Neural progenitor cell (in vitro differentiated cells): ENCODE measurements around the gene SLC44A2. TPM values are rescaled to one million over a fixed set of nuclear protein-coding genes. Genes with fewer than 3 reads are reported as not detected.

Experiments used
- DNase-seq: peaks from one replicate; pipeline ENCODE4 v3.0.0-alpha.2; 2016; ENCODE audit warnings: low spot score
- H2AFZ ChIP-seq: fragments of 200-600 bp; sonication (generic); replicated peaks from 2 replicates; pipeline ENCODE4 v1.6.1; 2016; ENCODE audit warnings: antibody characterized with exemption
- H3F3A ChIP-seq: fragments of 200-600 bp; sonication (generic); 2 replicates; pipeline ENCODE4 v1.6.1; 2016; ENCODE audit warnings: antibody characterized with exemption, low read depth
- H3K27ac ChIP-seq: fragments of 200-600 bp; sonication (generic); 2 replicates; pipeline ENCODE4 v1.5.1; 2016; ENCODE audit warnings: mild to moderate bottlenecking
- H3K27me3 ChIP-seq: fragments of 200-600 bp; sonication (generic); 2 replicates; pipeline ENCODE4 v1.6.1; 2016; ENCODE audit warnings: mild to moderate bottlenecking, moderate library complexity
- H3K36me3 ChIP-seq: fragments of 200-600 bp; sonication (generic); 2 replicates; pipeline ENCODE4 v1.5.1; 2016
- H3K4me1 ChIP-seq: fragments of 200-600 bp; sonication (generic); 2 replicates; pipeline ENCODE4 v1.6.1; 2016; ENCODE audit warnings: mixed run types
- H3K4me2 ChIP-seq: fragments of 200-600 bp; sonication (generic); 2 replicates; pipeline ENCODE4 v1.6.1; 2016
- H3K4me3 ChIP-seq: fragments of 200-600 bp; sonication (generic); 2 replicates; pipeline ENCODE4 v1.5.1; 2016
- H3K79me2 ChIP-seq: fragments of 200-600 bp; sonication (generic); 2 replicates; pipeline ENCODE4 v1.6.1; 2016; ENCODE audit warnings: low read depth
- H3K9ac ChIP-seq: fragments of 200-600 bp; sonication (generic); 2 replicates; pipeline ENCODE4 v1.6.1; 2016
- H3K9me3 ChIP-seq: fragments of 200-600 bp; sonication (generic); 2 replicates; pipeline ENCODE4 v1.5.1; 2016; ENCODE audit warnings: low read depth
- H4K20me1 ChIP-seq: fragments of 200-600 bp; sonication (generic); 2 replicates; pipeline ENCODE4 v1.6.1; 2016; ENCODE audit warnings: low read depth
- H3K27ac Mint-ChIP-seq: 3 replicates; pipeline ENCODE4 v1.8.0; 2021; ENCODE audit warnings: mixed read lengths
- H3K27me3 Mint-ChIP-seq: 2 replicates; pipeline ENCODE4 v1.8.0; 2022; ENCODE audit warnings: low read depth, mild to moderate bottlenecking, inconsistent platforms, moderate library complexity, mixed read lengths; ENCODE audit not compliant: insufficient read depth
- H3K36me3 Mint-ChIP-seq: 3 replicates; pipeline ENCODE4 v1.8.0; 2021; ENCODE audit warnings: mixed read lengths
- H3K4me1 Mint-ChIP-seq: 3 replicates; pipeline ENCODE4 v1.8.0; 2021; ENCODE audit warnings: mixed read lengths
- H3K4me3 Mint-ChIP-seq: 3 replicates; pipeline ENCODE4 v1.8.0; 2021; ENCODE audit warnings: mild to moderate bottlenecking, moderate library complexity, mixed read lengths
- H3K9me3 Mint-ChIP-seq: 3 replicates; pipeline ENCODE4 v1.8.0; 2020; ENCODE audit warnings: mixed read lengths
- CTCF ChIP-seq: fragments of 200-600 bp; sonication (generic); IDR thresholded peaks from 2 replicates; pipeline ENCODE4 v1.5.1; 2017; ENCODE audit warnings: antibody characterized with exemption, mild to moderate bottlenecking
- EZH2 ChIP-seq: fragments of 200-600 bp; sonication (generic); IDR thresholded peaks from 2 replicates; pipeline ENCODE4 v1.6.1; 2017; ENCODE audit warnings: antibody characterized with exemption, mild to moderate bottlenecking, moderate library complexity
- EZH2phosphoT487 ChIP-seq: fragments of 200-600 bp; sonication (generic); IDR thresholded peaks from 2 replicates; pipeline ENCODE4 v1.6.1; 2017; ENCODE audit warnings: antibody characterized with exemption
- total RNA-seq: library from RNA; depleted of rRNA; stranded (reverse); fragments of >200 nt; gene quantifications from 2 replicates; pipeline ENCODE4 v1.2.3, GENCODE V29; 2015; ENCODE audit warnings: low replicate concordance

Gene SLC44A2
- total RNA-seq, 1 donor from 2014 or later = 45.6 TPM

- Mint-ChIP-seq H3K27me3 (no peaks in the 10 kb centered on the region), H3K4me3 (no peak overlapping the region), H3K36me3 (peaks cover 27% of the 10 kb centered on the region), H3K9me3 (no peaks in the 10 kb centered on the region), H3K4me1 (no peaks in the 10 kb centered on the region), H3K27ac (no peak overlapping the region)
- Histone ChIP-seq H3F3A (no peaks in the 10 kb centered on the region), H3K36me3 (no peaks in the 10 kb centered on the region), H3K9ac (no peak overlapping the region), H4K20me1 (no peaks in the 10 kb centered on the region), H3K79me2 (no peaks in the 10 kb centered on the region), H3K9me3 (no peaks in the 10 kb centered on the region), H2AFZ (no peak overlapping the region), H3K4me2 (no peak overlapping the region), H3K27ac (no peak overlapping the region), H3K4me1 (no peaks in the 10 kb centered on the region), H3K27me3 (no peaks in the 10 kb centered on the region), H3K4me3 (no peak overlapping the region)
- DNase-seq = no peak
- TF ChIP-seq CTCF = no peak
- TF ChIP-seq EZH2 = no peak
- TF ChIP-seq EZH2phosphoT487 = no peak
These were observed 9.6 kb downstream of the SLC44A2 start for GRCh38 chr19:10634963-10635362.

- peaks cover 3% of the 10 kb centered on the region for H3K4me1 Mint-ChIP-seq
- Histone ChIP-seq H3K9me3 (no peaks in the 10 kb centered on the region), H3K4me2 (no peak overlapping the region), H3K27me3 (no peaks in the 10 kb centered on the region), H3K36me3 (no peaks in the 10 kb centered on the region), H3K9ac (no peak overlapping the region), H3K79me2 (no peaks in the 10 kb centered on the region), H4K20me1 (no peaks in the 10 kb centered on the region), H3K4me1 (no peaks in the 10 kb centered on the region), H3F3A (no peaks in the 10 kb centered on the region), H3K27ac (no peak overlapping the region), H2AFZ (no peak overlapping the region), H3K4me3 (no peak overlapping the region)
- DNase-seq = no peak
- H3K36me3 Mint-ChIP-seq = peaks cover 30% of the 10 kb centered on the region
- H3K27me3 Mint-ChIP-seq = no peaks in the 10 kb centered on the region
- H3K9me3 Mint-ChIP-seq = no peaks in the 10 kb centered on the region
- H3K27ac Mint-ChIP-seq = no peak overlapping the region
- H3K4me3 Mint-ChIP-seq = no peak overlapping the region
- TF ChIP-seq EZH2 = no peak
- TF ChIP-seq EZH2phosphoT487 = no peak
- no peak for TF ChIP-seq CTCF
These were observed 11.1 kb downstream of the SLC44A2 start for GRCh38 chr19:10636304-10636972.

- Mint-ChIP-seq H3K36me3 (peaks cover 24% of the 10 kb centered on the region), H3K4me3 (peak overlapping the region; percentile 15)
These were observed 12.5 kb downstream of the SLC44A2 start for GRCh38 chr19:10637894-10638293.

More at GRCh38 chr19:10637894-10638293, 12.5 kb downstream of the SLC44A2 start:
- Histone ChIP-seq H3F3A (peaks cover under 1% of the 10 kb centered on the region), H3K4me2 (no peak overlapping the region), H4K20me1 (peaks cover 3% of the 10 kb centered on the region), H2AFZ (no peak overlapping the region), H3K9ac (no peak overlapping the region), H3K9me3 (no peaks in the 10 kb centered on the region), H3K27ac (no peak overlapping the region), H3K36me3 (no peaks in the 10 kb centered on the region), H3K4me3 (no peak overlapping the region), H3K4me1 (no peaks in the 10 kb centered on the region), H3K79me2 (no peaks in the 10 kb centered on the region), H3K27me3 (no peaks in the 10 kb centered on the region)
- no peaks in the 10 kb centered on the region for H3K27me3 Mint-ChIP-seq
- no peaks in the 10 kb centered on the region for H3K9me3 Mint-ChIP-seq
- DNase-seq = no peak
- TF ChIP-seq CTCF (no peak), EZH2phosphoT487 (no peak), EZH2 (no peak)
- H3K27ac Mint-ChIP-seq = no peak overlapping the region
- peaks cover 13% of the 10 kb centered on the region for H3K4me1 Mint-ChIP-seq
